Ascending aorta (tissue), 2 donors: ENCODE measurements around the gene CTNNA2. TPM values are rescaled to one million over a fixed set of nuclear protein-coding genes. Genes with fewer than 3 reads are reported as not detected.

Experiments used
- DNase-seq, 2 donors: peaks; one replicate each; pipeline ENCODE4 v3.0.0-alpha.2; 2019; ENCODE audit warnings: low spot score in 2 of 2
- H3K27ac ChIP-seq, 2 donors: fragments of 200-600 bp; sonication (generic); one replicate each; pipeline ENCODE4 v1.5.1; 2016 to 2017; ENCODE audit warnings: mild to moderate bottlenecking in 1 of 2
- H3K27me3 ChIP-seq: fragments of 200-600 bp; sonication (generic); one replicate; pipeline ENCODE4 v1.5.1; 2017
- H3K36me3 ChIP-seq, 2 donors: fragments of 200-600 bp; sonication (generic); one replicate each; pipeline ENCODE4 v1.5.1; 2016
- H3K4me1 ChIP-seq, 2 donors: fragments of 200-600 bp; sonication (generic); one replicate each; pipeline ENCODE4 v1.5.1; 2016 to 2017; ENCODE audit warnings: mild to moderate bottlenecking in 1 of 2
- H3K4me3 ChIP-seq, 2 donors: fragments of 200-600 bp; sonication (generic); one replicate each; pipeline ENCODE4 v1.5.1; 2016 to 2017; ENCODE audit warnings: mild to moderate bottlenecking in 1 of 2
- H3K9me3 ChIP-seq, 2 donors: fragments of 200-600 bp; sonication (generic); one replicate each; pipeline ENCODE4 v1.5.1; 2016
- intact Hi-C: fragments of 100-400 bp; cut with DNase I; formaldehyde crosslinking; loops from one replicate; pipeline ENCODE4 v1.15.1; 2023
- total RNA-seq: library from RNA; depleted of rRNA; stranded (reverse); fragments of >200 nt; gene quantifications from one replicate; pipeline ENCODE4 v1.1.0, GENCODE V29; 2016
- TF ChIP-seq, protein P1 (sequence below), 3 experiments: fragments of 200-600 bp in 2 of 3; fragments of 450-650 bp in 1 of 3; sonication (generic) in 2 of 3; IDR thresholded peaks; one replicate each; pipeline ENCODE4 v1.5.1; 2016 to 2019; ENCODE audit warnings: antibody characterized with exemption in 3 of 3, mild to moderate bottlenecking in 1 of 3, moderate library complexity in 1 of 3

Gene CTNNA2
- total RNA-seq, 1 donor from 2014 or later = not detected

GRCh38 chr2:80042635-80043034, 529.8 kb downstream of the CTNNA2 start:
- no peaks in the 10 kb centered on the region for H3K9me3 ChIP-seq
- TF ChIP-seq, protein P1, sequence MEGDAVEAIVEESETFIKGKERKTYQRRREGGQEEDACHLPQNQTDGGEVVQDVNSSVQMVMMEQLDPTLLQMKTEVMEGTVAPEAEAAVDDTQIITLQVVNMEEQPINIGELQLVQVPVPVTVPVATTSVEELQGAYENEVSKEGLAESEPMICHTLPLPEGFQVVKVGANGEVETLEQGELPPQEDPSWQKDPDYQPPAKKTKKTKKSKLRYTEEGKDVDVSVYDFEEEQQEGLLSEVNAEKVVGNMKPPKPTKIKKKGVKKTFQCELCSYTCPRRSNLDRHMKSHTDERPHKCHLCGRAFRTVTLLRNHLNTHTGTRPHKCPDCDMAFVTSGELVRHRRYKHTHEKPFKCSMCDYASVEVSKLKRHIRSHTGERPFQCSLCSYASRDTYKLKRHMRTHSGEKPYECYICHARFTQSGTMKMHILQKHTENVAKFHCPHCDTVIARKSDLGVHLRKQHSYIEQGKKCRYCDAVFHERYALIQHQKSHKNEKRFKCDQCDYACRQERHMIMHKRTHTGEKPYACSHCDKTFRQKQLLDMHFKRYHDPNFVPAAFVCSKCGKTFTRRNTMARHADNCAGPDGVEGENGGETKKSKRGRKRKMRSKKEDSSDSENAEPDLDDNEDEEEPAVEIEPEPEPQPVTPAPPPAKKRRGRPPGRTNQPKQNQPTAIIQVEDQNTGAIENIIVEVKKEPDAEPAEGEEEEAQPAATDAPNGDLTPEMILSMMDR (IDR thresholded peaks at IDR 0.05) = no peak
- no peaks in the 10 kb centered on the region for H3K4me1 ChIP-seq
- H3K27me3 ChIP-seq = no peaks in the 10 kb centered on the region
- no peak overlapping the region for H3K27ac ChIP-seq
- DNase-seq = no peak
- H3K4me3 ChIP-seq = no peak overlapping the region
- H3K36me3 ChIP-seq = no peaks in the 10 kb centered on the region
- intact Hi-C loops = no loop called here

DNA sequence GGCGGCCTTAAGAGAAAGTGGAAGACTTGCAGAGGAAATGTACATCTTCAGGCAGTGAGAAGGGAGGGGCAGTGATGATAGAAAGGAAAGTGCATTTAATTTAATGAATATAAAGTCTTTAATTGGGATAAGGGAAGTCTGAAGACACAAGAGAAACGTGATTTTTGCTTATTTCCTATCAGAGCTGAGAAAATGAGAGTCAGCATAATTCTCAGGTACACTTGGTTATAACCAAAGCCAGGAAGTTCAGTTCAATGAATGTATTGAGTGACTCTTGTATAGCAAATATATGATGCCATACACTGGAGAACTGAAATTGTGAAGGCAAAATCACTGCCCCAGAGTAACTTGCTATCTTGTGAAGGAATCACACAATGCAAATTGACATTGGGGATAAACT, 535.4 kb downstream of the CTNNA2 start:
- TF ChIP-seq, protein P1 (IDR thresholded peaks at IDR 0.05) = no peak
- Histone ChIP-seq H3K27ac (no peak overlapping the region), H3K4me3 (no peak overlapping the region), H3K27me3 (no peaks in the 10 kb centered on the region), H3K36me3 (no peaks in the 10 kb centered on the region), H3K4me1 (no peaks in the 10 kb centered on the region), H3K9me3 (no peaks in the 10 kb centered on the region)
- DNase-seq = no peak
- intact Hi-C loops = no loop called here

GRCh38 chr2:80050246-80050645, 537.4 kb downstream of the CTNNA2 start:
- TF ChIP-seq, protein P1 (IDR thresholded peaks at IDR 0.05) = no peak
- Histone ChIP-seq H3K27ac (no peak overlapping the region), H3K36me3 (no peaks in the 10 kb centered on the region), H3K27me3 (no peaks in the 10 kb centered on the region), H3K9me3 (no peaks in the 10 kb centered on the region), H3K4me3 (no peak overlapping the region), H3K4me1 (no peaks in the 10 kb centered on the region)
- intact Hi-C loops = no loop called here
- DNase-seq = no peak

- no peak overlapping the region for H3K27ac ChIP-seq
- no peaks in the 10 kb centered on the region for H3K4me1 ChIP-seq
- intact Hi-C loops = no loop called here
- H3K36me3 ChIP-seq = no peaks in the 10 kb centered on the region
- TF ChIP-seq, protein P1 (IDR thresholded peaks at IDR 0.05) = no peak
- no peak for DNase-seq
- H3K4me3 ChIP-seq = no peak overlapping the region
- H3K9me3 ChIP-seq = no peaks in the 10 kb centered on the region
- no peaks in the 10 kb centered on the region for H3K27me3 ChIP-seq
Observed at GRCh38 chr2:80053522-80054345, 540.9 kb downstream of the CTNNA2 start.

GRCh38 chr2:80054346-80054675, 541.5 kb downstream of the CTNNA2 start:
- Histone ChIP-seq H3K4me3 (no peak overlapping the region), H3K27me3 (no peaks in the 10 kb centered on the region), H3K4me1 (no peaks in the 10 kb centered on the region), H3K27ac (no peak overlapping the region), H3K36me3 (no peaks in the 10 kb centered on the region), H3K9me3 (no peaks in the 10 kb centered on the region)
- intact Hi-C loops = no loop called here
- no peak for DNase-seq
- TF ChIP-seq, protein P1 (IDR thresholded peaks at IDR 0.05) = no peak
